HG03469 (cell line): ENCODE data around the gene DBT.
"Not testable (repeated sequence)": the region's sequence is repeated elsewhere in the genome, so short reads cannot be mapped to it uniquely, and the experiment has no call there.

Experiments used
- ATAC-seq: cut with Tn5 transposase; IDR thresholded peaks from one replicate; pipeline ENCODE4 v1.9.1; 2021; ENCODE audit warnings: mild to moderate bottlenecking, moderate library complexity, moderate number of reproducible peaks; ENCODE audit not compliant: unreplicated experiment

DBT gene

DNA sequence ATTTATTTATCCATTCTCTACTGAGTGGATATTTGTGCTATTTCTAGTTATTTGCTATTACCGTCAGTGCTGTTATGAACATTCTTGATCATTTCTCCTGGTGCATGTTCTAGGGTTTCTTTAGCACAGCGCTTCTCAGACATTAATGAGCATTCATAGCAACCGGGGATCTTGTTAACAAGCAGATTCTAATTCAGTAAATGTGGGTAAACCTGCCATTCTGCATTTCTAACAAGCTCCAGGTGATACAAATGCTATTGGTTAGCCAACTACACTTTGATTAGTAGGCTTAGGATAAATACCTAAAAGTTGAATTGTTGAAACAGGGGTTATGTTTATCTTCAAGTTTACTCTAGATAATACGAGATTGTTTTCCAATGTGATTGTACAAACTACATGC, 3.3 kb upstream of the DBT start:
- no peak for ATAC-seq

- ATAC-seq: no peak
Observed at GRCh38 chr1:100250807-100251206, 1.2 kb upstream of the DBT start.

DNA sequence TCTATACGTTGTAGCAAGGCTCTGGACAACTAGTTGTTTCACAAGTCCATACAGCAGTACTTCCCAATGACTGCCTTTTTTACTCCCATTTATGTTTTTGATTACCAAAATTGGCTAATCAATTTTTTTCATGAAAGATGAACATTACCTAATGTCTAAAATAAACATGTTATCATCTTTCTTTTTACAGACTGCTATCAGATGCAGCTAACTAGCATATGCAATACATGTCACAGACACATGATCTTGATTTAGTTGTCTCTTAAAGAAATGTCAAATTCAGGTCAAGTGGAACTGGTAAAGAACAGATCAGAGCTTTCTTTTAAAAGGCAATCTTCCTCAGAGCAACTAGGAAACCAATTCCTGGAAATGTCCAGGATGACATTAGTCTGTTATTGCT, 630 bp upstream of the DBT start:
- no peak for ATAC-seq

DNA sequence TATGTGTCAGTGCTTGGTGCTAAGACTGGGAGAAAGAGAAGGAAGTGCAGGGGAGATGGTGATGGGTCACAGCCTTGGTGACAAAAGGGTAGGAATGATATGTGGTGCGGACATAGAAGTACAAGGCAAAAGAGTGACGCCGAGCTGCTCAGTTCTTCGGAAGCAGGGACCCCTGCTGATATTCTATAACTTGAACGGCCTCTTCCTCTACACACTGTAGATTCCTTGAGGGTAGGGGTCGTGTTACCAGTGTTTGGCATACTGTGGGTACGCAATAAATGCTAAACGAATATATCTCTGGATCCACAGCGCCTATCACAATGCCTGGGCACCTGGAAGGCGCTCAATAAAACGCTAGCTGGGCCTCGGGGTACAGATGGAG, 488 bp downstream of the DBT start:
- no peak for ATAC-seq

GRCh38 chr1:100246738-100247137, 2.9 kb downstream of the DBT start:
- no peak for ATAC-seq

GRCh38 chr1:100240631-100241030, 9.0 kb downstream of the DBT start:
- no peak for ATAC-seq

DNA sequence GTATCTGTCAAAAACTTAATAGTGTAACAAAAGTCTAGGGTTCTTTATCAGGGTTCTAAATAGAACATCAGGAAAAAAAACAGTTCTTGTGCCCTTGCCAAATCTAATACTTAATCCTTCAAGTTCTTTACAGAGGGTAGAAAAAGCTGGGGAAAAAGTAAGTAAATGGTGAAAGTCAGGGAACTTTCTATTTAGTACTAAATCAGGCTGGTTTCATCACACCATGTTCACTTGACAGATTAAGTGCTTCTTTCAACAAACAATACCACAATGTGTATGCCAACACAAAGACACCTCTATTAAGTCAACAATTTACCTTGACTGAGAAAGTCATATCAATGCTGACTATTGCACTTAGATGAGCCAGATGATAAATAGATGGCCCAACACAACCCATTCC, 9.7 kb downstream of the DBT start:
- ATAC-seq: no peak

- no peak for ATAC-seq
Observed at GRCh38 chr1:100237091-100237490, 12.5 kb downstream of the DBT start.

DNA sequence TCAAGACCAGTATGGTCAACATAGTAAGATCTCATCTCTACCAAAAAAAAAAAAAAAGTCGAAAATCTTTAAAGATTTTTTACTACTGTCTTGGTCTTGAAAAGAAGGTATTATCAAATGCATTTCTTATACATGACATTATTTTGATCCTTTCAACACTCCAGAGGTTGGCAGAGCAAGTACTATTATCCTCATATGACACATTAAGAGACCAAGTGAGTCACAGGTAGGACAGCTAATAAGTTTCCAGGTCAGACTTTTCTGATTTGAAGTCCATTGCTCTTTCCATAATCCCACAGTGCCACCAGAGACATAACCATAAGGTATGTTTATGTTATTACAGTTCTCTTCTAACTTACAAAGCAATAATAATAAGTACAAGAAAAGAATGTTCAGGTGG, 15.2 kb downstream of the DBT start:
- no peak for ATAC-seq

GRCh38 chr1:100233566-100233965, 16.1 kb downstream of the DBT start:
- not testable (repeated sequence) for ATAC-seq

DNA sequence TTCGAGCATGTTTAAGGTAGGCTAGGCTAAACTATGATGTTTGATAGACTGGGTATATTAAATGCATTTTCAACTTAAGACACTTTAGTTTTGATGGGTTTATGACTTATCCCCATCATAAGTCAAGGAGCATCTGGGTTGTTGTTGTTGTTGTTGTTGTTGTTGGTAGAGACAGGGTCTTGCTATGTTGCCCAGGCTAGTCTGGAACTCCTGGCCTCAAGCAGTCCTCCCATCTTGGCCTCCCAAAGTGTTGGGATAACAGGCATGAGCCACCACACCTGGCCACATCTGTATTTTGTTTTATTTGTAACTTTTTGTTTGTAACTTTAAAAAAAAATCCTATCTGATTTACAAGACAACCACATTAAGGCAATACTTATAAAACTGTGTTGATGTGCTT, 17.5 kb downstream of the DBT start:
- ATAC-seq: no peak

DNA sequence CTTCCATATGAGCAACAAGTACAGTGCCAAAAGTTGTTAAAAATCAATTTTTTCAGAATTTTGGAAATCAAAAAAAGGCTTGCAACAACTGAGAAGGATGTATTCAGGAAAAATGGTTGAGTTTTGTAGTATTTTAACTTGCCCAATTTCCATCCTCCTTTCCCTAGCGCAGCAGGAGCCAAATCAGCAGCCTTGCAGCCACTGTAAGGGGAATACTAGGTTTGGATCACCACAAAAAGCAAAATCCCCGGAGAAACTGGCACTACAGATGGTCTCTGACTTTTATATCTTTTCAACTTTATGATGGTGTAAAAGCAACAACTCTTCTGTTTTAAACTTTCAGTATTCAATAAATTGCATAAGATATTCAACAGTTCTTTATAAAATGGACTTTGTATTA, 17.9 kb downstream of the DBT start:
- no peak for ATAC-seq

DNA sequence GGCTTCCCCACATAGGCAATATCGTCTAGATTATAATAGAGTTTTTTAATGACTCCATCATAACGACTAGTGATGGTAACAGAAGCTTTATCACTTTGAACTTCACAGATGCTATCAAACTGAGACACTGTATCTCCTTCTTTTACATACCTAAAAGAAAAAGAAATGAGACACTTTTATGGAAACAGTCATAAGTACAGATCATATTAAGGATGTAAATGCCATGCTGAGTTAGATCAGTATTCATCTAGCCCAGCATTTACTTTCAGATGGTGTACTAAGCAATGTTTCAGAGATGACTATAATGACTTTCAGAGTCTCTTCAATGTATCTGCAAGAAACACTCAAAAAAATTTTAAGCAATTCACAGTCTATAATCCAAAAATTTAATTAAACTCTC, 18.9 kb downstream of the DBT start:
- no peak for ATAC-seq

DNA sequence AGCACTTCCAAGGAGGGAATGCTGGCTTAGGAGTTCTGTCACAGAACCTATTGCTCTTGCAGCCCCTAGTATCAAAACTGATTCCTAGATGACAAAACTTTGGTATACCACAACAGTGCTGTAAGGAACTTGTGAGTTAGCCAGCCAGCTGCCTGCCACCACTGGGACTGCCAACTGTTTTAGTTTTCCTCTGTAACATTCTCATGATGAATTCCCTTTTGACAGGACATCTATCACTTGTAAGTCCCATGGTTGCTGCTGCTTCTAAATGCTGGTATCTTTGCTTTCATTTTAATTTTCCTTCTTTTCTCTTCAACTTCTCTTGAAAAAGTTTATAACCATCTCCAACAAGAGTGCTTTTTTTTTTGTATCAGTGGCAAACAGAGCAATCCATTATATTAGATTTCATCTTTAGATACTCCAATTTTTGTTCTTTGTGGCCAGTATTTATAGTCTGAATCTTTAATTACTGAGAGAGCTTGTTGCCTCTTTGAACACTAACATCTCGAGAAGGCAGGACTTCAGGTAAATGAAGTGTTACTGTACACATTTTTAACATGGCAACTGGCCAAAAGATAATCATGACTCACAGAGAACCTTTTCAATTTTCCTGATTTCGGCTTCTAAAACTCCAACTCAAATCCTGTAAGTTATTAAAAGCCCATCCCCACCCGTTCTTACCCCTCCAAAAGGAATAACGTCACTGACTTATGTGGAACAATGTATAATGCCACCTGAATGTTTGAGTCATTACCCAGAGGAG, 19.8 kb downstream of the DBT start:
- no peak for ATAC-seq

GRCh38 chr1:100222428-100222827, 27.2 kb downstream of the DBT start:
- no peak for ATAC-seq

DNA sequence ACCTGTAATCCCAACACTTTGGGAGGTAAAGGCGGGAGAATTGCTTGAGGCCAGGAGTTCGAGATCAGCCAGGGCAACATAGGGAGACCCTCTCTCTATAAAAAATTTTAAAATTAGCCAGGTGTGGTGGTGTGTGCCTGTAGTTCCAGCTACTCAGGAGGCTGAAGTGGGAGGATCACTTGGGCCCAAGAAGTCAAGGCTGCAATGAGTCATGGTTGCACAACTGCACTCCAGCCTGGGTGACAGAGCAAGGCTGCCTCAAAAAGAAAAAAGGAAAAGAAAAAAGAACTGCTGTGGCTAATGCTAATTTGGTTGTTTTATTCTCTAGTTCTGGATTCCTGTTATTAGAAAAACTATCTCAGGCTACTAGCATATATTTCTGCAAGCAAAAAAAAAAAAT, 29.8 kb downstream of the DBT start:
- no peak for ATAC-seq

GRCh38 chr1:100219457-100219856, 30.2 kb downstream of the DBT start:
- ATAC-seq: no peak

GRCh38 chr1:100217834-100218233, 31.8 kb downstream of the DBT start:
- no peak for ATAC-seq

- no peak for ATAC-seq
Observed at GRCh38 chr1:100215101-100215500, 34.5 kb downstream of the DBT start.

GRCh38 chr1:100213141-100213540, 36.5 kb downstream of the DBT start:
- ATAC-seq: no peak

- no peak for ATAC-seq
Observed at GRCh38 chr1:100206301-100206700, 43.3 kb downstream of the DBT start.

- not testable (repeated sequence) for ATAC-seq
Observed at GRCh38 chr1:100205593-100205992, 44.0 kb downstream of the DBT start.

GRCh38 chr1:100205103-100205502, 44.5 kb downstream of the DBT start:
- not testable (repeated sequence) for ATAC-seq
